Esophagus muscularis mucosa (tissue), 3 donors: Measurements from ENCODE around the gene HOXB5.

Experiments used
- CTCF ChIP-seq, 3 experiments: fragments of 200-600 bp in 2 of 3; fragments of 450-650 bp in 1 of 3; sonication (generic) in 2 of 3; IDR thresholded peaks; one replicate each; pipeline ENCODE4 v1.5.1; 2017 to 2019; ENCODE audit warnings: antibody characterized with exemption in 3 of 3, mild to moderate bottlenecking in 2 of 3, moderate library complexity in 1 of 3
- POLR2A ChIP-seq: fragments of 450-650 bp; IDR thresholded peaks from one replicate; pipeline ENCODE4 v1.6.1; 2017; ENCODE audit warnings: antibody characterized with exemption, moderate library complexity, mild to moderate bottlenecking, low read depth

GRCh38 chr17:48555258-48556228 is 38.0 kb downstream of the HOXB5 start:
- TF ChIP-seq CTCF (IDR thresholded peaks at IDR 0.05) (peak in 2 of 3 experiments; percentile 33 to 41), POLR2A (no peak)
